HUDEP-2 (cell line): ENCODE data around the gene MINDY3.
"Not testable (repeated sequence)": the region's sequence is repeated elsewhere in the genome, so short reads cannot be mapped to it uniquely, and the experiment has no call there.

Experiments
- DNase-seq, 76 experiments: peaks; one replicate each; lab custom pipeline; 2025; ENCODE audit not compliant: unreplicated experiment in 76 of 76; lab: John Stamatoyannopoulos, UW

The MINDY3 gene

GRCh38 chr10:15782851-15783250 is 77.5 kb downstream of the MINDY3 start:
- DNase-seq, result no peak

GRCh38 chr10:15781381-15781960 is 78.8 kb downstream of the MINDY3 start:
- DNase-seq, result no peak

GRCh38 chr10:15780353-15781135 is 79.8 kb downstream of the MINDY3 start:
- no peak for DNase-seq

- DNase-seq, result no peak
Observed at GRCh38 chr10:15775513-15775912, 84.8 kb downstream of the MINDY3 start.

GRCh38 chr10:15774534-15774933 is 85.8 kb downstream of the MINDY3 start:
- DNase-seq, result not testable (repeated sequence)

GRCh38 chr10:15764892-15765454 is 95.3 kb downstream of the MINDY3 start:
- DNase-seq, result no peak

- DNase-seq, result no peak
Observed at GRCh38 chr10:15763006-15763405, 97.3 kb downstream of the MINDY3 start.

- DNase-seq, result not testable (repeated sequence)
Observed at GRCh38 chr10:15762239-15762638, 98.1 kb downstream of the MINDY3 start.

GRCh38 chr10:15761224-15761623 is 99.1 kb downstream of the MINDY3 start:
- DNase-seq, result not testable (repeated sequence)

- DNase-seq, result no peak
Observed at GRCh38 chr10:15760681-15761080, 99.6 kb downstream of the MINDY3 start.

GRCh38 chr10:15759265-15759664 is 101.0 kb downstream of the MINDY3 start:
- DNase-seq, result no peak

GRCh38 chr10:15758618-15759017 is 101.7 kb downstream of the MINDY3 start:
- DNase-seq, result no peak

GRCh38 chr10:15754937-15755336 is 105.4 kb downstream of the MINDY3 start:
- no peak for DNase-seq

GRCh38 chr10:15751046-15751445 is 109.3 kb downstream of the MINDY3 start:
- DNase-seq, result no peak

GRCh38 chr10:15748126-15748525 is 112.2 kb downstream of the MINDY3 start:
- no peak for DNase-seq

- DNase-seq, result no peak
Observed at GRCh38 chr10:15747632-15748031, 112.7 kb downstream of the MINDY3 start.

GRCh38 chr10:15745751-15746150 is 114.6 kb downstream of the MINDY3 start:
- DNase-seq, result no peak

GRCh38 chr10:15744217-15744865 is 116.0 kb downstream of the MINDY3 start:
- DNase-seq, result peak in 58 of 76 experiments; percentile 1 to 73 (median 31)

- DNase-seq, result no peak
Observed at GRCh38 chr10:15743443-15743842, 116.9 kb downstream of the MINDY3 start.

- no peak for DNase-seq
Observed at GRCh38 chr10:15742836-15743235, 117.5 kb downstream of the MINDY3 start.

GRCh38 chr10:15742102-15742501 is 118.2 kb downstream of the MINDY3 start:
- no peak for DNase-seq
